ENCODE data around the gene OTULIN.

The OTULIN gene

DNA sequence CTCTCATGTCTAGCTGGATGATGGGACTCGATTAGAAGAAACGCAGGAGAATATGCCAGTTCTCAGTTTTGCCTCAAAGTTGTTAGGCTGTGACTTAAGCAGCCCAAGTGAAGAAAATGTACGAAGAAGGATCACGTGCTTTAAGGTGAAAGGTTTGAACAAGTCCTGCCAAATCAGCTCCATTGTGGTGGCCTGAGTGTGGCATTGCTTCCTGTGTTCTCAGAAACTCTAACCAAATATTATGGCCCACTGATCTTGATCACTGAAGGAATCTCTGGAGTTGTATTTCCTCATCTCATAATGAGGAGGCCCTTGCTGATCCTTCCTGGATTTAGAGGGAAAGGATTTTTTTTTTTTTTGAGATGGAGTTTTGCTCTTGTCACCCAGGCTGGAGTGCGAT is 44.0 kb downstream of the OTULIN start:
- DNase-seq (ENCODE audit: low spot score in 2 of 2), result no peak
- in situ Hi-C loops (cut with MboI; ENCODE audit: low sequenced_read_pairs), result no loop called here
- no peaks in the 10 kb centered on the region for H3K9me3 ChIP-seq
- H3K36me3 ChIP-seq (replicated peaks), result peaks cover 18% of the 10 kb centered on the region
- H3K27me3 ChIP-seq (ENCODE audit: low read depth), result no peaks in the 10 kb centered on the region
- no peak overlapping the region for H3K4me3 ChIP-seq
- peaks cover 8% of the 10 kb centered on the region for H3K4me1 ChIP-seq

DNA sequence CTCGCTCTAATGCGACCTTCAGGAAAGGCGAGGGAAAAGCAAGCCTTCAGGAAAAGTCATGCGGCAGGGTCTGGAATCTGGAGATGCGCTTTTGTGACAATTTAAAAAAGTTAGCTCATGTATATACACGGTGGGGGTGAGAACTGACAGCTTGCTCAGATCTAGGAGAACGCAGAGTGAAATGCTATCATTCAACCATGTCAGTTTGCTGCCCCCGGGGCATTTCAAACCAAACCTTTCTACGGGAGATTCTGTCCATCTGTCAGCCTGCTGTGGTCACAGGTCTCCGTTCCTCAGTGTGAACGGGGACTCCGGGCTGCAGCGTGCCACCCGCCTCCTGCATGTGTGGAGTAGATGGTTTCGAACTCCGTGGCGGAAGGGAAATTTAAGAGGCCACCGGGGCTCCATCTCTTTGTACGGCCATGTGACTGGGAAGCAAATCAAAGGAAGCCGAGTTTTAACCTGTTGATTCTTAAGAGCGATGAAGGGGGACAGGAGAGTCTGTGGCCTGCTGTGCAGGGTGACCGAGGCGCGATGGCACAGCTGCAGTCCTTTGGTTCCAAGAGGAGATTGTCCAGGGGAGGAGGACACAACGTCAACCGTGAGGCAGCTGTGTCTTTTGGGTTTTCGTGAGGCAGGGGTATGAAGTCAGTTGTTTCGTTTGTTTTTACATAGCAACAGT is 45.9 kb downstream of the OTULIN start:
- H3K9me3 ChIP-seq, result no peaks in the 10 kb centered on the region
- no peak for DNase-seq (ENCODE audit: low spot score in 2 of 2)
- peaks cover 8% of the 10 kb centered on the region for H3K4me1 ChIP-seq
- in situ Hi-C loops (cut with MboI; ENCODE audit: low sequenced_read_pairs), result no loop called here
- no peaks in the 10 kb centered on the region for H3K27me3 ChIP-seq (ENCODE audit: low read depth)
- no peak overlapping the region for H3K4me3 ChIP-seq
- peaks cover 18% of the 10 kb centered on the region for H3K36me3 ChIP-seq (replicated peaks)

DNA sequence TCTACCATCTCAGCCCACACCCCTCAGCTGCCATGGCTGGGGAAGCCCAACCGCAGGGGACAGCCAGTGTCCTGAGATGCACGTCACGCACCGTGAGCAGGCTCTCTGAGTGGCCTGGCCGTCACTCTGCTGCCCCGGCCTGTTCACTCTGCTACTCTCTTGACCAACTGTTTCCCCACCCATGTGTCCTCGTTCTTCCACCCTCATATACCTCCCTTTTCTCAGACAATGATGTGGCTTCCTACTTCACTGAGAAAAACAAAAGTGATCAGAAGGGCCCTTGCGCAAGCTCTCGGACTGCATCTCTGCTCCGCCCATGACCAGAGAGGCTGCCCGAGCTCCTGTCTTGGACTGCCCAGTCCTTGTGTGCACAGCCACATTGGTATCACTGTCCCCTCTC is 47.6 kb downstream of the OTULIN start:
- peaks cover 6% of the 10 kb centered on the region for H3K36me3 ChIP-seq (replicated peaks)

DNA sequence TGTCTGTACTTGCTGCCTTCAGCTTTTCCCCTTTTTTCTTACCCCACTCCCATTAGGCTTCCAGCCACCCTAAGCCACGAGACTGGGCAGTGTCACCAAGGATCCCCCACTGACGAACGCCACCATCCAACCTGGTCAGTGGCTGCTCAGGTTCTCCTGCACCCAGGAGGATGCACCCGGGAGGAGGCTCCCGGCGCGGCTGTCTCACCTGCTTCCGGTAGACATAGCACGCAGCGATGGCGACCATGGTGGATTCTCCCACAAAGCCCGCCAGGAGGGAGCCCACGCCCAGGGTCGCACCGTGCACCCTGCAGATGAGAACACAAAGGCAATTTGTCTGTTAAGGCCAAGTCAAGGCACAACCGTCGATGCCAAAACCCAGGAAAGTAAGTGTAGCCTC is 48.1 kb downstream of the OTULIN start:
- H3K9me3 ChIP-seq, result no peaks in the 10 kb centered on the region
- no peak overlapping the region for H3K4me3 ChIP-seq
- in situ Hi-C loops (cut with MboI; ENCODE audit: low sequenced_read_pairs), result no loop called here
- no peaks in the 10 kb centered on the region for H3K27me3 ChIP-seq (ENCODE audit: low read depth)
- peaks cover 6% of the 10 kb centered on the region for H3K36me3 ChIP-seq (replicated peaks)
- no peak for DNase-seq (ENCODE audit: low spot score in 2 of 2)
- H3K4me1 ChIP-seq, result peaks cover 8% of the 10 kb centered on the region

More for the DNA sequence above, 47.6 kb downstream of the OTULIN start:
- H3K27me3 ChIP-seq (ENCODE audit: low read depth), result no peaks in the 10 kb centered on the region
- DNase-seq (ENCODE audit: low spot score in 2 of 2), result no peak
- H3K9me3 ChIP-seq, result no peaks in the 10 kb centered on the region
- no peak overlapping the region for H3K4me3 ChIP-seq
- in situ Hi-C loops (cut with MboI; ENCODE audit: low sequenced_read_pairs), result no loop called here
- peaks cover 8% of the 10 kb centered on the region for H3K4me1 ChIP-seq

DNA sequence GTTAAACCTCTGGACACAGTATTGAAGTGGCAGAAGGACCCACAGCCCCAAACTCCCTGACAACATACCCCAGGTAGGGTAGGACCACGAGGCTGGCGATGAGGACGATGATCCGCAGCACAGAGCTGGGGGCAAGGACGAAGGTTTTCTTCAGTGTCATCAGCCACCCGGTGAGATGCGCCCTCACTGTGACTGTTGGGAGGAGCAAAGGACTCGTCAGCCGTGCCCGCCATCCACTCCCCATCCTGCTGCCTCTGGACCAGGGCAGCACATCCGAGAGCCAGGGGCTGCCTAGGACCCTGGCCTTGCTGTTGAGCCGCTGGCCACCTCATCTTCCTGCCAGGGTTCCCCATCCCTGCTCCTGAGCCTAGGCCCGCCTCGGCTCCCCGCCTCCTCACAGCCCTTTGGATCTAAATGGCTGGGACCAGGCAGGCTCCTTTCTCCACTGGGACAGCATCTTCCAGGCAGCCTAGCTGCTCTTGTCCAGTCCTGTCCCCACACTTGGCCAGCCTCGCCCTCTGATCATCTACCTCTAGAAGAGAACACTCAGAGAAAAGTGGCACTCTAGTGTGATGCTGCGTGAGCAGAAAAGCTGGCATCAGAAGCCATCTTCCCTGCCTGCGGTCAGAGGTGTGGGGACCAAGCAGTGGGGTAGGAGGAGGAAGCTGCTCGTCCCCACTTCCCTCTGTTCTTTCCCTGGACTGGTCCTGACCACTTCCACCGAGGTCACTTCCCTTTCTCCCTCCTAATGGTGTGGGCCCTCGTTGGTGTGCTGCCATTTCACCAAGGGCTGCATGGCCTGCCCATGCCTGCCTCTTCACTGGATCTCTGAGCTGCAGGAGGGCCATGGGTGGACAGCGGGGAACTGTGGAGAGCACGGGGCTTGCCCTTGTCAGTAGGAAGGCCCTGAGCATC is 49.2 kb downstream of the OTULIN start:
- H3K9me3 ChIP-seq, result no peaks in the 10 kb centered on the region
- H3K36me3 ChIP-seq (replicated peaks), result peaks cover 6% of the 10 kb centered on the region
- in situ Hi-C loops (cut with MboI; ENCODE audit: low sequenced_read_pairs), result no loop called here
- no peaks in the 10 kb centered on the region for H3K27me3 ChIP-seq (ENCODE audit: low read depth)
- no peak overlapping the region for H3K4me3 ChIP-seq
- DNase-seq (ENCODE audit: low spot score in 2 of 2), result no peak
- H3K4me1 ChIP-seq, result peaks cover 8% of the 10 kb centered on the region

DNA sequence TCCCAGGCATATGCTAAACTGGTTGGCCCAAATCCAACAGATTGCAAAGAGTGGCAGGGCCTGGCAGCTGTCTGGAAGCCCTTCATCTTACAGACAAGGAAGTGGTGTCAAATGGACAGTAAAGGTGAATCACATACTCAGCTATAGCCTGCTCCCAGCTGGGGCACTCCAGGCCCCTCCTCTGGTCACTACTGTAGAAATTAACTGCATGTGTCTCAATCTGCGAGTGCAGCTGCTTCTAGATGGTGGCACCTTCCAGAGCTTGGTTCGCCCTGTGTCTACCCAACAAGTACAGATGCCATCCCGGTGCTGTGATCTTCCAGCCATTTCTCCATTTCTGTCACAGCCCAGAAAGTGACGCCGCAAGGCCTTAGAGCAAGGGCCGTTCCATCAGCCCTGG is 50.2 kb downstream of the OTULIN start:
- Histone ChIP-seq H3K36me3 (replicated peaks) (peaks cover 6% of the 10 kb centered on the region), H3K4me3 (no peak overlapping the region), H3K27me3 (ENCODE audit: low read depth) (no peaks in the 10 kb centered on the region), H3K4me1 (no peaks in the 10 kb centered on the region), H3K9me3 (no peaks in the 10 kb centered on the region)
- in situ Hi-C loops (cut with MboI; ENCODE audit: low sequenced_read_pairs), result no loop called here
- no peak for DNase-seq (ENCODE audit: low spot score in 2 of 2)

DNA sequence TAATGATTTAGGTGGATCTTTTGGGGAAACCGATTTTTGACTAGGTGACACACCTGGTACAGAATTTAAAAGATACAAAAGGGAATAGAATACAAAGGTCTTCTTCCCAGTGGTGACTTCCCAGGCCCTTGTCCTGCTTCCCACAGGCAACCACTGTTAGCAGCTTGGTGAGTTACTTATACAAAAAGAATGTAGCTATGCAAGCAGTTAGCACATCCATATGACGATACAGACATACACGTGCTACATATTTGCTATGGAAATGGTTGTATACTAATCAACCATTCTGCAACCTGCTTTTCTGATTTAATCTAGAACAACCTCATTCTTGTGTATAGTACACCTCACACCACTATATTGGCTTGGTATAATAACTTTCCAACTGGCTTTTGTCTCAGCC is 51.0 kb downstream of the OTULIN start:
- no peak for DNase-seq (ENCODE audit: low spot score in 2 of 2)
- Histone ChIP-seq H3K27me3 (ENCODE audit: low read depth) (no peaks in the 10 kb centered on the region), H3K4me3 (no peak overlapping the region), H3K9me3 (no peaks in the 10 kb centered on the region), H3K36me3 (replicated peaks) (peaks cover 3% of the 10 kb centered on the region), H3K4me1 (no peaks in the 10 kb centered on the region)
- in situ Hi-C loops (cut with MboI; ENCODE audit: low sequenced_read_pairs), result no loop called here

DNA sequence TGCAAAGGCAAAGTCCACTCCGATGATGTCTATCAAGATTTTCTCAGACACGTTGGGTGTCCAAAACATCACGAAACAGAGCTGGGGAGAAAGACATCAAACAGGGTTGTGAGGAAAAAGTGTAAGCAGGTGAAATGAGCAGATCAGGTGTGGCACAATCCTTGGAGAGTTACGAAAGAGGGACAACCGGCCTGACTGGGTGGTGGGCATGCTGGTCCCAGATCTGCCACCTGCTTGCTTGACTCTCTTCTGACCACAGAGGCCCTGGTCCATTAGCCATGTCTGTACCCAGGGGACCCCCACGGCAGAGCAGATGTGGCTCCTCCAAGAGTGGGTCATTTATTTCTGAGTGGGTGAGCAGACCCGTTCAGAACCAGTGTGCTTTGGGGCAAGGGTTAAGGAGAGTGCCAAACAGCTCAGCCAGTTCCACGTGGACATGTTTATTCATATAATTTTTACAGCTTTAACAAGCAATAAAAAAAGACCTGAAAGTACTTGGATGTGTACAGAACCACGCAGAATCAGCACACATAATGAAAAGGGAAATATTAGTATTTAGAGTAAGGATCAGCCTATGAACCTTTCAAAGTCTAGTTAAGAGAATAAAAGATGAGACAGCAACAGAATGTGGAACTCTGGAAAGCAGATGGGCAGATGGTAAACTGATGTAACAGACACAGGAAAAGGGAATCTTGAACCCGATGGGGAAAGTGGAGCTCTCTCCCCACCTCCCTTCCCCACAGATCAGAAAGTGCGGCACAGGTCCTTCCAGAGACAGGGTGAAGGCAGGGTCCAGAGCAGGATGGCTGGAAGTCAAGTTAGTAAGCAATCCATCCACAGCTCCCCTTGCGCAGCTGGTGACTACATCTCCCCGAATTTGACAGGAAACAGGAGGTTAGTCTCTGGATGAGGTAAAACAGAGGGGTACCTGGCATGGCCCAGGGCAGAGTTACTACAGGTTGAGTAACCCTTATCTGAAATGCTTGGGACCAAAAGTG is 52.5 kb downstream of the OTULIN start:
- no peaks in the 10 kb centered on the region for H3K9me3 ChIP-seq
- no peaks in the 10 kb centered on the region for H3K27me3 ChIP-seq (ENCODE audit: low read depth)
- no peaks in the 10 kb centered on the region for H3K4me1 ChIP-seq
- peaks cover 3% of the 10 kb centered on the region for H3K36me3 ChIP-seq (replicated peaks)
- no peak overlapping the region for H3K4me3 ChIP-seq
- no peak for DNase-seq (ENCODE audit: low spot score in 2 of 2)
- in situ Hi-C loops (cut with MboI; ENCODE audit: low sequenced_read_pairs), result no loop called here

DNA sequence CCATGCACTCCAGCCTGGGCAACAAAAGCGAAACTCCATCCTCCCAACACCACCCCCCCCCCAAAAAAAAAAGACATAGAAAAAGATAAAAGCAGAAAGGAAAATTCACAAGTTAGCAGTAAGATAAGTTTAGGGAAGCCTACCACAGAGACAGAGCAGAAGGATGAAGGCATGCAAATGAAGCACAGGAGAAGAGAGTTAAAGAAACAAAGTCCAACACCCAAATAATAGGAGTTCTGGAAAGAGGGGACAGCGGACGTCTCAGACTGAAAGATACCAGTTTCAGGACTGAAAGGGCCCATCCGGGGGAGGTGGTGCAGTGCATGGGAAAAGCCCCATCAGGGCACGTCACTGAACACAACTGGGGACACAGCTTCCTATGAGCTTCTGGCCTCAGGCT is 54.3 kb downstream of the OTULIN start:
- no peaks in the 10 kb centered on the region for H3K27me3 ChIP-seq (ENCODE audit: low read depth)
- H3K36me3 ChIP-seq (replicated peaks), result peaks cover 3% of the 10 kb centered on the region; the same call in 1 of the 2 replicates
- H3K4me1 ChIP-seq, result no peaks in the 10 kb centered on the region
- no peak overlapping the region for H3K4me3 ChIP-seq
- in situ Hi-C loops (cut with MboI; ENCODE audit: low sequenced_read_pairs), result no loop called here
- no peaks in the 10 kb centered on the region for H3K9me3 ChIP-seq
- DNase-seq (ENCODE audit: low spot score in 2 of 2), result no peak

DNA sequence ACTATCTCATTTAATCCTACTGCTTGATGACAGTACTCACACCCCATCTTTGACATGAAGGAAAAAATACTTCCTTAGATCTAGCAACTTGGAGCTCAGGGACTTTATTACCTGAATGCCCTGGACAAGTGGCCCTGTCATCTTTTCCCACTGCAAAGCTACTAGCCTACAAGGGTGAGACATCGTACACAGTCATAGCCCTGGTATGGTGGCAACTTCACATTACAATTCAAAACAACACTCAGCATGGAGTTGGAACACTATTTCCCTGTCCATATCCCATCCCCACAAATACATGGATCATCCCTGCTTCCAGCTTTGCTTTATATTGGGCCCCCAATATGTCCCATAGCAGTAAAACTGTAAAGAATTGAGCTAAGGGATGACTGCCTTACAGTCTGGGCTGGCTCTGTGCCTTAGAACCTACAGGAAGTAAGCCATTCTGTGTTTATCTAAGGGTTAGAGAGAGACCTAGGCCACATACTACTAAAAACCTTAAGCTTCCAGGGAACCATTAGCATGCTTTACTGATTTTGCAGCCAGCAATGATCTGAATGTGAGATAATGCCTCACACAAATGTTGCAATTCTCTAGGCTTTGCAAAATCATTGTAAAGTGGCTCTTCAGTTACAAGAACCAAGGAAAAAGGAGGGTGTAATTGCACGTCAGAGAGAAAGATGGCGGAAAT is 55.9 kb downstream of the OTULIN start:
- H3K9me3 ChIP-seq, result no peaks in the 10 kb centered on the region
- no peak overlapping the region for H3K4me3 ChIP-seq
- no peaks in the 10 kb centered on the region for H3K4me1 ChIP-seq
- no peak for DNase-seq (ENCODE audit: low spot score in 2 of 2)
- no peaks in the 10 kb centered on the region for H3K27me3 ChIP-seq (ENCODE audit: low read depth)
- in situ Hi-C loops (cut with MboI; ENCODE audit: low sequenced_read_pairs), result no loop called here
- 0 out of 2 replicates have a peak, but pooled peaks cover 3% of the 10 kb centered on the region for H3K36me3 ChIP-seq (replicated peaks)

DNA sequence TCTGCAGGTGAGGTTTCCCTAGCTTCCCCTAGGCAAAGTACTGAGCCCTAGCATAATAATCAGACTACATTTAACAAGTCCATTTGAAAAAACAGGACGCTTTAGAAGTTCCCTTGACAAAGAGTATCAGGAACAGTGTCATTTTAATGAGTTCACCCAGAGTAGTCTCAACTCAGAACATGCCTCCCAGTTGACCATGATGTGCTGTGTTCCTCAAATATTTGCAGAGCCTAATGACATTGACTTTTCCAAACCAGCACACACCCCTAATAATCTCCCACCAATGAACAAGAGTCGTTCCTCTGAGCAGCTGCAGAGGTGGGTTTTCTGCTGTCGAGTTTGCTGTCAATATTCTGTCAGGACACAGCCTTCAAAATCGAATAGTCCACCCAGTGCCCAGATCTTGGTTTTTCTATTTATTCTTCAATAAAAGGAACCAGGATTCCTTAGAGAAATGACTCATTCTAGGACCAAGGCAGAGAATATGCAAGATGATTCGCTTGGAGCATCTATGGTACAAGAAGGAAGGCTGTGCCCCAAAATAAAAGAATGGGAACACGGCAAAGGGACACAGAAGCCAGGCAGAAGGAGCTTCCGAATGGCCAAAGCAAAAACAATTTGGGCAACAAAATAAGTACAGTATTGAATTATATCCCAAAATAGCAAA is 57.6 kb downstream of the OTULIN start:
- Histone ChIP-seq H3K36me3 (replicated peaks) (no peaks in the 10 kb centered on the region), H3K9me3 (no peaks in the 10 kb centered on the region), H3K27me3 (ENCODE audit: low read depth) (no peaks in the 10 kb centered on the region), H3K4me3 (no peak overlapping the region), H3K4me1 (no peaks in the 10 kb centered on the region)
- in situ Hi-C loops (cut with MboI; ENCODE audit: low sequenced_read_pairs), result no loop called here
- DNase-seq (ENCODE audit: low spot score in 2 of 2), result no peak

DNA sequence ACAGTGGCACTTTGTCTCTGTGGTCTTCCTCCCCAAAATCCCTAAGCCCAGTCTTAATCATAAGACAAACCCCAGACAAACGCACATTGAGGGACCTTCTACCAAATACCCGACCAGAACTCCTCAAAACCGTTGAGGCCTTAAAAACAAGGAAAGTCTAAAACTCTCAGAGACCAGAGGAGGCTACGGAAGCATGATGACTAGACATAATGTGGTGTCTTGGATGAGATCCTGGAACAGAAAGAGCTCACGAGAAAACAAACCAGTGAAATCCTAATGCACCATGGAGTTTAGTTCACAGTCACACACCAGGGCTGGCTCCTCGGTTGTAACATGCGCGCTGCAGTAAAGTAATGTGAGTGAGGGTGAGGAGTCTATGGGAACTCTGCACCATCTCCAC is 58.4 kb downstream of the OTULIN start:
- in situ Hi-C loops (cut with MboI; ENCODE audit: low sequenced_read_pairs), result no loop called here
- Histone ChIP-seq H3K4me3 (no peak overlapping the region), H3K27me3 (ENCODE audit: low read depth) (no peaks in the 10 kb centered on the region), H3K36me3 (replicated peaks) (no peaks in the 10 kb centered on the region), H3K9me3 (no peaks in the 10 kb centered on the region), H3K4me1 (peaks cover 5% of the 10 kb centered on the region)
- no peak for DNase-seq (ENCODE audit: low spot score in 2 of 2)
